ENCODE measurements around the gene HDAC8. TPM values are rescaled to one million over a fixed set of nuclear protein-coding genes. Genes with fewer than 3 reads are reported as not detected.

HDAC8 gene
- polyA plus RNA-seq, 1 donor from 2014 or later = 54.0 TPM

- no peak overlapping the region for H3K4me2 ChIP-seq (ENCODE audit: low read length)
- no peaks in the 10 kb centered on the region for H4K20me1 ChIP-seq (ENCODE audit: insufficient read depth)
- H3K36me3 ChIP-seq (ENCODE audit: insufficient read depth, low read length) = no peaks in the 10 kb centered on the region
- H3K27ac ChIP-seq (ENCODE audit: low read length) = no peak overlapping the region
- no peaks in the 10 kb centered on the region for H3K9me2 ChIP-seq (ENCODE audit: insufficient read depth, low read length)
- H3K9ac ChIP-seq (ENCODE audit: low read length) = no peak overlapping the region
- H3K27me3 ChIP-seq (ENCODE audit: insufficient read depth, low read depth, low read length) = no peaks in the 10 kb centered on the region
- H3K4me3 ChIP-seq (ENCODE audit: low read length) = no peak overlapping the region
- H3K79me2 ChIP-seq (replicated peaks; ENCODE audit: insufficient read depth, low read length) = no peaks in the 10 kb centered on the region
- TF ChIP-seq REST (IDR thresholded peaks at IDR 0.05; ENCODE audit: borderline replicate concordance) = no peak
- no peak for TF ChIP-seq RAD21 (conservative IDR thresholded peaks at IDR 0.05)
- no peak for TF ChIP-seq SMC3 (conservative IDR thresholded peaks at IDR 0.05; ENCODE audit: poor library complexity)
- TF ChIP-seq EZH2 (IDR thresholded peaks at IDR 0.05; ENCODE audit: borderline replicate concordance, insufficient read depth, low read length, poor library complexity, severe bottlenecking) = no peak
- TF ChIP-seq EP300 (conservative IDR thresholded peaks at IDR 0.05; ENCODE audit: poor library complexity, severe bottlenecking) = no peak
- no peak for TF ChIP-seq MXI1 (conservative IDR thresholded peaks at IDR 0.05; ENCODE audit: poor library complexity, severe bottlenecking)
- no peaks in the 10 kb centered on the region for H3K9me3 ChIP-seq (ENCODE audit: low read length)
- H2AFZ ChIP-seq (ENCODE audit: low read depth, low read length) = no peak overlapping the region
- no peaks in the 10 kb centered on the region for H3F3A ChIP-seq (ENCODE audit: insufficient read depth, low read length, poor library complexity, severe bottlenecking)
These were observed 177.4 kb downstream of the HDAC8 start for GRCh38 chrX:72395237-72395636.

- no peaks in the 10 kb centered on the region for H3F3A ChIP-seq (ENCODE audit: insufficient read depth, low read length, poor library complexity, severe bottlenecking)
- H3K4me2 ChIP-seq (ENCODE audit: low read length) = no peak overlapping the region
- TF ChIP-seq SMC3 (conservative IDR thresholded peaks at IDR 0.05; ENCODE audit: poor library complexity) = no peak
- no peak for TF ChIP-seq CTCF (IDR thresholded peaks at IDR 0.05; ENCODE audit: poor library complexity, severe bottlenecking)
- TF ChIP-seq EZH2 (IDR thresholded peaks at IDR 0.05; ENCODE audit: borderline replicate concordance, insufficient read depth, low read length, poor library complexity, severe bottlenecking) = no peak
- TF ChIP-seq MXI1 (conservative IDR thresholded peaks at IDR 0.05; ENCODE audit: poor library complexity, severe bottlenecking) = no peak
- no peak for TF ChIP-seq RAD21 (conservative IDR thresholded peaks at IDR 0.05)
- TF ChIP-seq POLR2AphosphoS5 (IDR thresholded peaks at IDR 0.05) = no peak
- TF ChIP-seq TAF1 (IDR thresholded peaks at IDR 0.05; ENCODE audit: low read depth) = no peak
- no peak for TF ChIP-seq REST (IDR thresholded peaks at IDR 0.05; ENCODE audit: borderline replicate concordance)
- TF ChIP-seq EP300 (conservative IDR thresholded peaks at IDR 0.05; ENCODE audit: poor library complexity, severe bottlenecking) = no peak
- no peaks in the 10 kb centered on the region for H3K9me3 ChIP-seq (ENCODE audit: low read length)
- H3K4me3 ChIP-seq (ENCODE audit: low read length) = no peak overlapping the region
- no peak overlapping the region for H3K27ac ChIP-seq (ENCODE audit: low read length)
- no peaks in the 10 kb centered on the region for H3K9me2 ChIP-seq (ENCODE audit: insufficient read depth, low read length)
- no peak overlapping the region for H2AFZ ChIP-seq (ENCODE audit: low read depth, low read length)
- no peaks in the 10 kb centered on the region for H3K27me3 ChIP-seq (ENCODE audit: insufficient read depth, low read depth, low read length)
- no peak overlapping the region for H3K9ac ChIP-seq (ENCODE audit: low read length)
- H4K20me1 ChIP-seq (ENCODE audit: insufficient read depth) = no peaks in the 10 kb centered on the region
- no peaks in the 10 kb centered on the region for H3K36me3 ChIP-seq (ENCODE audit: insufficient read depth, low read length)
- no peaks in the 10 kb centered on the region for H3K79me2 ChIP-seq (replicated peaks; ENCODE audit: insufficient read depth, low read length)
These were observed 178.0 kb downstream of the HDAC8 start for GRCh38 chrX:72394518-72395170.

Measured in neural cell (in vitro differentiated cells).